Mucosa of rectum (tissue), 2 donors: ENCODE measurements around the gene SPCS2.
"Not testable (repeated sequence)": the region's sequence is repeated elsewhere in the genome, so short reads cannot be mapped to it uniquely, and the experiment has no call there.

ENCODE experiments used
- H3K27ac ChIP-seq, 2 donors: one replicate each; pipeline ENCODE4 v1.7.0; 2013; ENCODE audit warnings: inconsistent platforms in 2 of 2, low read depth in 2 of 2, low read length in 2 of 2
- H3K27me3 ChIP-seq, 2 donors: one replicate each; pipeline ENCODE4 v1.7.0; 2013; ENCODE audit warnings: low read length in 2 of 2; ENCODE audit not compliant: control insufficient read depth in 2 of 2, insufficient read depth in 2 of 2
- H3K36me3 ChIP-seq, 2 donors: one replicate each; pipeline ENCODE4 v1.7.0; 2013; ENCODE audit warnings: low read length in 2 of 2; ENCODE audit not compliant: control insufficient read depth in 2 of 2, insufficient read depth in 2 of 2
- H3K4me1 ChIP-seq, 2 donors: one replicate each; pipeline ENCODE4 v1.7.0; 2013; ENCODE audit warnings: low read length in 2 of 2, mild to moderate bottlenecking in 1 of 2; ENCODE audit not compliant: control insufficient read depth in 2 of 2, insufficient read depth in 2 of 2
- H3K4me3 ChIP-seq, 2 donors: one replicate each; pipeline ENCODE4 v1.7.0; 2013; ENCODE audit warnings: low read length in 2 of 2
- H3K9ac ChIP-seq, 2 donors: one replicate each; pipeline ENCODE4 v1.7.0; 2013; ENCODE audit warnings: low read length in 2 of 2, low read depth in 1 of 2, mild to moderate bottlenecking in 1 of 2
- H3K9me3 ChIP-seq, 2 donors: one replicate each; pipeline ENCODE4 v1.7.0; 2013; ENCODE audit warnings: low read length in 2 of 2; ENCODE audit not compliant: control insufficient read depth in 2 of 2
- donor health status: healthy.
- donor health status: Normal muscosa, but diverticular disease.

SPCS2 gene

DNA sequence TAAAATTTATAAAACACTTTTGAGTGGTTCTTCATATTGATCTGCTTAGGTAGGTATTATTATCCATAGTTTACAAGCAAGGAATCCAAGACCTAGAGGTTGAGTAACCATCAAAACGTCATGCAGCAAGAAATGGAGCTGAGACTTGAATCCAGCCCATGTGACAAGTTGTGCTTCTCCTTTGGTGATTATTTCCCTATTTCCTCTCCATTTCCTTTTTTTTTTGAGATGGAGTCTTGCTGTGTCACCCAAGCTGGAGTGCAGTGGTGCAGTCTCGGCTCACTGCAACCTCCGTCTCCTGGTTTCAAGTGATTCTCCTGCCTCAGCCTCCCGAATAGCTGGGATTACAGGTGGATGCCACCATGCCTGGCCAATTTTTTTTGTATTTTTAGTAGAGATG lies 41.1 kb downstream of the SPCS2 start:
- not testable (repeated sequence) for H3K36me3 ChIP-seq, H3K9ac ChIP-seq, H3K27me3 ChIP-seq, H3K9me3 ChIP-seq, H3K4me1 ChIP-seq, H3K27ac ChIP-seq, H3K4me3 ChIP-seq

GRCh38 chr11:74990941-74991340 lies 41.9 kb downstream of the SPCS2 start:
- no peaks in the 10 kb centered on the region for H3K27me3 ChIP-seq
- H3K27ac ChIP-seq: no peak overlapping the region
- H3K9ac ChIP-seq: no peak overlapping the region
- peaks cover 0 to 6% of the 10 kb centered on the region in 2 donors for H3K4me1 ChIP-seq
- H3K4me3 ChIP-seq: no peak overlapping the region
- peaks cover 10 to 12% of the 10 kb centered on the region in 2 donors for H3K36me3 ChIP-seq
- no peaks in the 10 kb centered on the region for H3K9me3 ChIP-seq

DNA sequence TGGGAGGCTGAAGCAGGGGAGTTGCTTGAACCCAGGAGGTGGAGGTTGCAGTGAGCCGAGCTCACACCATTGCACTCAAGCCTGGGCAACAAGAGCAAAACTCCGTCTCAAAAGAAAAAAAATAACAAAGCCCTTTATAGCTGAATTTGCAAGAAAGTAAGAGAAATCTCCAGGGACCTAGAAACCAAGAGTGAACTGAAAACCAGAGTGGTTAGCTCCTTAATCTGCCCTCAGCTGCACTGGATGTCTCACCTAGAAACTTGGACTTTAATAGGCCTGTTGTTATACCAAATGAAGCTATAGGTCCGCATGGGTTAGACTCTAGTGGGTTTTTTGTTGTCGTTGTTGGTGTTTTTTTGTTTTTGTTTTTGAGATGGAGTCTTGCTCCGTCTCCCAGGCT lies 43.8 kb downstream of the SPCS2 start:
- Histone ChIP-seq H3K36me3 (peaks cover 10 to 12% of the 10 kb centered on the region in 2 donors), H3K9me3 (no peaks in the 10 kb centered on the region), H3K4me3 (no peak overlapping the region), H3K9ac (no peak overlapping the region), H3K27me3 (no peaks in the 10 kb centered on the region), H3K27ac (no peak overlapping the region), H3K4me1 (peaks cover 0 to 6% of the 10 kb centered on the region in 2 donors)

DNA sequence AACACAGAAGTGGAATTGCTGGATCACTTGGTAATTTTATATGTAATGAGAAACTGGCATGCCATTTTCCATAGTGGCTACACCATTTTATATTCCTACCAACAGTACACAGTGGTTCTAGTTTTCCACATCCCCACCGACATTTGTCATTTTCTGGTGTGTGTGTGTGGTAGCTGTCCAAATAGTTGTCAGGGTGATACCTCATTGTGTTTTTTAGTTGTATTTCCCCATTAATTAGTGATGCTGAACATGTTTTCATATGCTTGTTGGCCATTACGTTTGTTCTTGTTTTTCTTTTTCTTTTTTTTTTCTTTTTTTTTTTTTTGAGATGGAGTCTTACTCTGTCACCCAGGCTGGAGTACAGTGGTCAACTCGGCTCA lies 51.9 kb downstream of the SPCS2 start:
- Histone ChIP-seq H3K9me3 (no peaks in the 10 kb centered on the region), H3K27me3 (no peaks in the 10 kb centered on the region), H3K4me1 (no peaks in the 10 kb centered on the region), H3K27ac (no peak overlapping the region), H3K4me3 (no peak overlapping the region), H3K9ac (no peak overlapping the region), H3K36me3 (peaks cover 7 to 8% of the 10 kb centered on the region in 2 donors)

- Histone ChIP-seq H3K4me3 (no peak overlapping the region), H3K36me3 (peaks cover 9 to 14% of the 10 kb centered on the region in 2 donors), H3K27me3 (no peaks in the 10 kb centered on the region), H3K9ac (no peak overlapping the region), H3K9me3 (no peaks in the 10 kb centered on the region), H3K27ac (no peak overlapping the region), H3K4me1 (no peaks in the 10 kb centered on the region)
Observed at GRCh38 chr11:75001686-75002085, 52.6 kb downstream of the SPCS2 start.

GRCh38 chr11:75002516-75002915 lies 53.5 kb downstream of the SPCS2 start:
- Histone ChIP-seq H3K9me3 (no peaks in the 10 kb centered on the region), H3K4me3 (no peak overlapping the region), H3K4me1 (no peaks in the 10 kb centered on the region), H3K27me3 (no peaks in the 10 kb centered on the region), H3K27ac (no peak overlapping the region), H3K9ac (no peak overlapping the region), H3K36me3 (peaks cover 14 to 16% of the 10 kb centered on the region in 2 donors)

GRCh38 chr11:75004215-75004614 lies 55.1 kb downstream of the SPCS2 start:
- H3K9ac ChIP-seq: no peak overlapping the region
- H3K4me1 ChIP-seq: no peaks in the 10 kb centered on the region
- no peak overlapping the region for H3K4me3 ChIP-seq
- H3K27me3 ChIP-seq: no peaks in the 10 kb centered on the region
- H3K27ac ChIP-seq: no peak overlapping the region
- H3K36me3 ChIP-seq: peaks cover 16 to 17% of the 10 kb centered on the region in 2 donors
- no peaks in the 10 kb centered on the region for H3K9me3 ChIP-seq

GRCh38 chr11:75011357-75011756 lies 62.3 kb downstream of the SPCS2 start:
- H3K4me3 ChIP-seq: no peak overlapping the region
- no peak overlapping the region for H3K27ac ChIP-seq
- H3K9ac ChIP-seq: no peak overlapping the region
- no peaks in the 10 kb centered on the region for H3K27me3 ChIP-seq
- peaks cover 5 to 8% of the 10 kb centered on the region in 2 donors for H3K36me3 ChIP-seq
- H3K4me1 ChIP-seq: no peaks in the 10 kb centered on the region
- no peaks in the 10 kb centered on the region for H3K9me3 ChIP-seq

GRCh38 chr11:75011872-75012271 lies 62.8 kb downstream of the SPCS2 start:
- peaks cover 0 to 6% of the 10 kb centered on the region in 2 donors for H3K36me3 ChIP-seq
- H3K4me3 ChIP-seq: no peak overlapping the region
- no peak overlapping the region for H3K9ac ChIP-seq
- no peaks in the 10 kb centered on the region for H3K4me1 ChIP-seq
- H3K9me3 ChIP-seq: no peaks in the 10 kb centered on the region
- H3K27ac ChIP-seq: no peak overlapping the region
- no peaks in the 10 kb centered on the region for H3K27me3 ChIP-seq

- H3K9ac ChIP-seq: no peak overlapping the region
Observed at GRCh38 chr11:75013051-75013450, 64.0 kb downstream of the SPCS2 start.

GRCh38 chr11:75014129-75014528 lies 65.1 kb downstream of the SPCS2 start:
- H3K9ac ChIP-seq: no peak overlapping the region
- H3K4me1 ChIP-seq: no peaks in the 10 kb centered on the region

More at GRCh38 chr11:75013051-75013450, 64.0 kb downstream of the SPCS2 start:
- H3K36me3 ChIP-seq: no peaks in the 10 kb centered on the region
- no peak overlapping the region for H3K27ac ChIP-seq
- no peak overlapping the region for H3K4me3 ChIP-seq
- H3K4me1 ChIP-seq: no peaks in the 10 kb centered on the region
- no peaks in the 10 kb centered on the region for H3K27me3 ChIP-seq
- no peaks in the 10 kb centered on the region for H3K9me3 ChIP-seq

More at GRCh38 chr11:75014129-75014528, 65.1 kb downstream of the SPCS2 start:
- Histone ChIP-seq H3K27ac (no peak overlapping the region), H3K4me3 (no peak overlapping the region), H3K36me3 (no peaks in the 10 kb centered on the region), H3K27me3 (no peaks in the 10 kb centered on the region), H3K9me3 (no peaks in the 10 kb centered on the region)
